PC-9 (cell line): ENCODE data around the gene KRT34.

Experiments
- EZH2 ChIP-seq: fragments of 200-600 bp; sonication (generic); IDR thresholded peaks from 2 replicates; pipeline ENCODE4 v1.8.0; 2017; ENCODE audit warnings: antibody characterized with exemption, low read depth
- TF ChIP-seq, protein P1 (sequence below): fragments of 200-600 bp; sonication (generic); conservative IDR thresholded peaks from 2 replicates; pipeline ENCODE4 v1.6.1; 2017; ENCODE audit warnings: mixed run types, antibody characterized with exemption, mild to moderate bottlenecking, moderate library complexity

- no peak for TF ChIP-seq EZH2
- TF ChIP-seq, protein P1, sequence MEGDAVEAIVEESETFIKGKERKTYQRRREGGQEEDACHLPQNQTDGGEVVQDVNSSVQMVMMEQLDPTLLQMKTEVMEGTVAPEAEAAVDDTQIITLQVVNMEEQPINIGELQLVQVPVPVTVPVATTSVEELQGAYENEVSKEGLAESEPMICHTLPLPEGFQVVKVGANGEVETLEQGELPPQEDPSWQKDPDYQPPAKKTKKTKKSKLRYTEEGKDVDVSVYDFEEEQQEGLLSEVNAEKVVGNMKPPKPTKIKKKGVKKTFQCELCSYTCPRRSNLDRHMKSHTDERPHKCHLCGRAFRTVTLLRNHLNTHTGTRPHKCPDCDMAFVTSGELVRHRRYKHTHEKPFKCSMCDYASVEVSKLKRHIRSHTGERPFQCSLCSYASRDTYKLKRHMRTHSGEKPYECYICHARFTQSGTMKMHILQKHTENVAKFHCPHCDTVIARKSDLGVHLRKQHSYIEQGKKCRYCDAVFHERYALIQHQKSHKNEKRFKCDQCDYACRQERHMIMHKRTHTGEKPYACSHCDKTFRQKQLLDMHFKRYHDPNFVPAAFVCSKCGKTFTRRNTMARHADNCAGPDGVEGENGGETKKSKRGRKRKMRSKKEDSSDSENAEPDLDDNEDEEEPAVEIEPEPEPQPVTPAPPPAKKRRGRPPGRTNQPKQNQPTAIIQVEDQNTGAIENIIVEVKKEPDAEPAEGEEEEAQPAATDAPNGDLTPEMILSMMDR: peak; percentile 27; the same call in 1 of the 2 replicates
These were observed 24.1 kb upstream of the KRT34 start for GRCh38 chr17:41406205-41406604.
